T-helper 2 cell treated with Interferon-gamma antibody and Interleukin-4, amounts not matched to agents 5 μg/mL and 100 μg/mL, for 36 hours (primary cell): ENCODE results near the gene UTRN.
A peak's percentile ranks its signal among the peaks of the same experiment; 100 is the strongest.

Source experiments
- DNase-seq: peaks from one replicate; pipeline ENCODE4 v3.0.0; 2021; ENCODE audit warnings: low spot score
- H3K27ac Mint-ChIP-seq: one replicate; pipeline ENCODE4 v1.8.0; 2021; ENCODE audit warnings: mild to moderate bottlenecking, mixed read lengths
- H3K27me3 Mint-ChIP-seq: one replicate; pipeline ENCODE4 v1.8.0; 2021; ENCODE audit warnings: low read depth, mixed read lengths
- H3K36me3 Mint-ChIP-seq: one replicate; pipeline ENCODE4 v1.8.0; 2021; ENCODE audit warnings: low read depth, mixed read lengths
- H3K4me1 Mint-ChIP-seq: one replicate; pipeline ENCODE4 v1.8.0; 2021; ENCODE audit warnings: low read depth, mixed read lengths
- H3K4me3 Mint-ChIP-seq: one replicate; pipeline ENCODE4 v1.8.0; 2022; ENCODE audit warnings: mild to moderate bottlenecking, moderate library complexity, mixed read lengths
- H3K9me3 Mint-ChIP-seq: one replicate; pipeline ENCODE4 v1.8.0; 2021; ENCODE audit warnings: mixed read lengths

Gene UTRN

GRCh38 chr6:144330017-144330987 is 45.2 kb downstream of the UTRN start:
- H3K27me3 Mint-ChIP-seq, result no peaks in the 10 kb centered on the region
- DNase-seq, result no peak
- H3K4me3 Mint-ChIP-seq, result no peak overlapping the region
- H3K4me1 Mint-ChIP-seq, result peaks cover 24% of the 10 kb centered on the region
- no peaks in the 10 kb centered on the region for H3K9me3 Mint-ChIP-seq
- H3K36me3 Mint-ChIP-seq, result no peaks in the 10 kb centered on the region
- no peak overlapping the region for H3K27ac Mint-ChIP-seq

GRCh38 chr6:144331491-144331969 is 46.4 kb downstream of the UTRN start:
- no peak overlapping the region for H3K27ac Mint-ChIP-seq
- no peaks in the 10 kb centered on the region for H3K27me3 Mint-ChIP-seq
- H3K4me1 Mint-ChIP-seq, result peaks cover 35% of the 10 kb centered on the region
- no peaks in the 10 kb centered on the region for H3K36me3 Mint-ChIP-seq
- no peak overlapping the region for H3K4me3 Mint-ChIP-seq
- no peaks in the 10 kb centered on the region for H3K9me3 Mint-ChIP-seq
- no peak for DNase-seq

DNA sequence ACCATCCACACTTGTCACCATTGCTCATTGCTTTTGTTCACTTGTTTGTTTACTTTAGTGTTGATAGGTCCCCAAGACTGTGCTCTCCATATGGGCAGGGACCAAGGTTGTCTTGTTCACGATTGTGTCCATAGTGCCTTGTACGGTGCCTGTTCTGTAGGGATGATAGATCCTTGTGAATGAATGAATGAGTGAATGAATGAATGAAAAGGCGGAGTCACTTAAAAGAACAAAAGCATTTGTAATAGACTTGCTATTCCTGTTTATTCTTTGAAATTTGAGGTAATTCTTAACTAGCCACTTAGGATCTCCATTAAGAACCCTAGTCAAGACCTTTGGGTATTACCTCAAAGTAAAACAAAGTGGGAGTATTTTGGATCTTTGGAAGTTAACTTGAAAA is 47.0 kb downstream of the UTRN start:
- Mint-ChIP-seq H3K4me1 (peaks cover 41% of the 10 kb centered on the region), H3K4me3 (no peak overlapping the region), H3K9me3 (no peaks in the 10 kb centered on the region), H3K36me3 (no peaks in the 10 kb centered on the region), H3K27me3 (no peaks in the 10 kb centered on the region), H3K27ac (no peak overlapping the region)
- DNase-seq, result no peak

DNA sequence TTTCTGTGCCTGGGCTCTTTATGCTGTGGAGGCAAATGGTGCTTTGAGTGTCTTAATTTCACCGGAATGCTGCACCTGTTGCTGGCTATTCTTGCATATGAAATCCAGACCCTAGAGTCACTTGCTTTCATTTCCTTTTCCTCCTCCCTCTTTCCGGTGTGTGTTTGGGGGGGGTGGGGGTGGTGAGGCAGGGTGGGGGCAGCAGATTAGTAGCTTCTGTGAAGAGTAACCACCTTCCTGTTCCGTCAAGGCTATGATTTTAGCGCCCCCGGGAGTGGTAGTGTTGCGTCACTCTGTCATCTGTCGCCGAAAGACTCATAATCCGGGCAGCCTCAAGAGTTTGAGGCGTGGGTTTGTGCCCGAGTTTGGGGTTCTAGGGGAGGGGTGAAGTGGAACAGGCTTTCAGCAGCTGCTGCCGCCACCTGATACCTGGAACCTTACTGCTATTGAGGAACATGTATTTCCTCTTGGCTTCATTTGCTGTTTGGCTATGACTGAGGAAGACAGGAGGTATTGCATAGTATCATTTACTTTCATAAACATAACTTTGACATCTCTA is 49.1 kb downstream of the UTRN start:
- peak overlapping the region; percentile 89 for H3K27ac Mint-ChIP-seq
- no peaks in the 10 kb centered on the region for H3K27me3 Mint-ChIP-seq
- peaks cover 52% of the 10 kb centered on the region for H3K4me1 Mint-ChIP-seq
- H3K36me3 Mint-ChIP-seq, result no peaks in the 10 kb centered on the region
- DNase-seq, result peak; percentile 68
- H3K4me3 Mint-ChIP-seq, result peak overlapping the region; percentile 82
- no peaks in the 10 kb centered on the region for H3K9me3 Mint-ChIP-seq
